Prostate gland (tissue), 2 donors: ENCODE data around the gene PGPEP1.

ENCODE experiments used
- POLR2AphosphoS5 ChIP-seq: sonication (generic); formaldehyde crosslinking; IDR thresholded peaks from one replicate; pipeline ENCODE4 v1.6.1; 2017; ENCODE audit warnings: antibody characterized with exemption
- TF ChIP-seq, protein P1 (sequence below), 4 experiments: fragments of 200-600 bp in 2 of 4; fragments of 450-650 bp in 2 of 4; sonication (generic) in 2 of 4; IDR thresholded peaks; 1 replicate in 3 of 4; 2 replicates in 1 of 4; pipeline ENCODE4 v1.5.1; 2016 to 2019; ENCODE audit warnings: antibody characterized with exemption in 4 of 4, mild to moderate bottlenecking in 2 of 4, moderate library complexity in 2 of 4

- TF ChIP-seq, protein P1, sequence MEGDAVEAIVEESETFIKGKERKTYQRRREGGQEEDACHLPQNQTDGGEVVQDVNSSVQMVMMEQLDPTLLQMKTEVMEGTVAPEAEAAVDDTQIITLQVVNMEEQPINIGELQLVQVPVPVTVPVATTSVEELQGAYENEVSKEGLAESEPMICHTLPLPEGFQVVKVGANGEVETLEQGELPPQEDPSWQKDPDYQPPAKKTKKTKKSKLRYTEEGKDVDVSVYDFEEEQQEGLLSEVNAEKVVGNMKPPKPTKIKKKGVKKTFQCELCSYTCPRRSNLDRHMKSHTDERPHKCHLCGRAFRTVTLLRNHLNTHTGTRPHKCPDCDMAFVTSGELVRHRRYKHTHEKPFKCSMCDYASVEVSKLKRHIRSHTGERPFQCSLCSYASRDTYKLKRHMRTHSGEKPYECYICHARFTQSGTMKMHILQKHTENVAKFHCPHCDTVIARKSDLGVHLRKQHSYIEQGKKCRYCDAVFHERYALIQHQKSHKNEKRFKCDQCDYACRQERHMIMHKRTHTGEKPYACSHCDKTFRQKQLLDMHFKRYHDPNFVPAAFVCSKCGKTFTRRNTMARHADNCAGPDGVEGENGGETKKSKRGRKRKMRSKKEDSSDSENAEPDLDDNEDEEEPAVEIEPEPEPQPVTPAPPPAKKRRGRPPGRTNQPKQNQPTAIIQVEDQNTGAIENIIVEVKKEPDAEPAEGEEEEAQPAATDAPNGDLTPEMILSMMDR (IDR thresholded peaks at IDR 0.05): peak in 2 of 4 experiments; percentile 19 to 28
- no peak for TF ChIP-seq POLR2AphosphoS5
These were observed at the start of gene PGPEP1 for GRCh38 chr19:18340190-18340989.
